CD4-positive, alpha-beta memory T cell (primary cell): ENCODE data around the gene PDZK1IP1. TPM values are rescaled to one million over a fixed set of nuclear protein-coding genes. Genes with fewer than 3 reads are reported as not detected.

Experiments used
- CTCF ChIA-PET: fragments of 350-600 bp; sonication (Branson Sonifier 250); formaldehyde crosslinking; loops from one replicate; lab custom pipeline; 2021; ENCODE audit warnings: inconsistent platforms; ENCODE audit not compliant: partially characterized antibody; lab: Charles Lee
- POLR2A ChIA-PET: fragments of 350-600 bp; sonication (Branson Sonifier 250); formaldehyde crosslinking; loops from one replicate; lab custom pipeline; 2021; ENCODE audit not compliant: partially characterized antibody; lab: Charles Lee
- DNase-seq, 5 donors: peaks; one replicate each; pipeline versions ENCODE4 v3.0.0 to v3.0.0-alpha.2; 2020 to 2022; ENCODE audit warnings: mixed read lengths in 1 of 5
- H3K27ac ChIP-seq: one replicate; pipeline ENCODE4 v1.7.0; 2013; ENCODE audit warnings: low read depth, low read length
- H3K27me3 ChIP-seq: 2 replicates; pipeline ENCODE4 v1.7.0; 2013; ENCODE audit warnings: mild to moderate bottlenecking, low read length, moderate library complexity; ENCODE audit not compliant: insufficient read depth
- H3K36me3 ChIP-seq: 2 replicates; pipeline ENCODE4 v1.7.0; 2013; ENCODE audit warnings: mild to moderate bottlenecking, low read length, moderate library complexity; ENCODE audit not compliant: insufficient read depth
- H3K4me1 ChIP-seq: 2 replicates; pipeline ENCODE4 v1.7.0; 2013; ENCODE audit warnings: mild to moderate bottlenecking, low read length, moderate library complexity; ENCODE audit not compliant: insufficient read depth
- H3K4me3 ChIP-seq, 2 donors: one replicate each; pipeline ENCODE4 v1.7.0; 2013; ENCODE audit warnings: low read length in 2 of 2, mild to moderate bottlenecking in 1 of 2
- H3K9me3 ChIP-seq, 2 donors: one replicate each; pipeline ENCODE4 v1.7.0; 2013; ENCODE audit warnings: low read length in 2 of 2, control low read depth in 1 of 2; ENCODE audit not compliant: control insufficient read depth in 1 of 2
- H3K27ac Mint-ChIP-seq, 7 donors: one replicate each; pipeline ENCODE4 v1.8.0; 2020 to 2021; ENCODE audit warnings: mixed read lengths in 7 of 7, mild to moderate bottlenecking in 6 of 7, inconsistent platforms in 3 of 7, moderate library complexity in 3 of 7
- H3K27me3 Mint-ChIP-seq, 2 donors: one replicate each; pipeline ENCODE4 v1.8.0; 2020 to 2021; ENCODE audit warnings: mixed read lengths in 2 of 2
- H3K36me3 Mint-ChIP-seq, 2 donors: one replicate each; pipeline ENCODE4 v1.8.0; 2020 to 2021; ENCODE audit warnings: mixed read lengths in 2 of 2, inconsistent platforms in 1 of 2, mild to moderate bottlenecking in 1 of 2
- H3K4me1 Mint-ChIP-seq, 4 donors: one replicate each; pipeline ENCODE4 v1.8.0; 2020 to 2021; ENCODE audit warnings: mixed read lengths in 4 of 4, mild to moderate bottlenecking in 1 of 4
- H3K4me3 Mint-ChIP-seq, 8 donors: one replicate each; pipeline ENCODE4 v1.8.0; 2020 to 2021; ENCODE audit warnings: mixed read lengths in 8 of 8, mild to moderate bottlenecking in 7 of 8, moderate library complexity in 6 of 8, inconsistent platforms in 3 of 8
- H3K9me3 Mint-ChIP-seq, 8 donors: one replicate each; pipeline ENCODE4 v1.8.0; 2020 to 2021; ENCODE audit warnings: mixed read lengths in 8 of 8, mild to moderate bottlenecking in 5 of 8, inconsistent platforms in 3 of 8, moderate library complexity in 1 of 8
- intact Hi-C: fragments of 100-400 bp; cut with micrococcal nuclease; formaldehyde crosslinking; loops from one replicate; pipeline ENCODE4 v1.15.1; 2023
- polyA plus RNA-seq, 2 donors: library from polyadenylated mRNA; unstranded; fragments of 300-500 nt; fragmentation: Illumina TruSeq; gene quantifications; one replicate each; pipeline ENCODE4 v1.2.3, GENCODE V29; 2021
- total RNA-seq, 2 experiments: library from RNA; stranded (reverse); gene quantifications; one replicate each; pipeline ENCODE4 v1.2.3, GENCODE V29; 2021

The PDZK1IP1 gene
- not detected for total RNA-seq
- not detected for polyA plus RNA-seq

- Histone ChIP-seq H3K4me1 (no peaks in the 10 kb centered on the region), H3K9me3 (no peaks in the 10 kb centered on the region), H3K27me3 (no peaks in the 10 kb centered on the region), H3K4me3 (no peak within 1 kb of the TSS), H3K36me3 (no peaks in the 10 kb centered on the region), H3K27ac (no peak within 1 kb of the TSS)
- no peaks in the 10 kb centered on the region for H3K36me3 Mint-ChIP-seq
- no peaks in the 10 kb centered on the region for H3K9me3 Mint-ChIP-seq
- peak within 1 kb of the TSS in 1 of 7 donors; percentile 8 for H3K27ac Mint-ChIP-seq
- peaks cover 0 to 4% (median 4%) of the 10 kb centered on the region in 4 donors for H3K4me1 Mint-ChIP-seq
- intact Hi-C loops, result loop anchor here (5.0 kb wide), 1 partner anchor 537 kb away; no protein-coding TSS in a partner anchor
- ChIA-PET POLR2A (no interaction called here), CTCF (interaction anchor here (0.9 to 8.8 kb wide), 3 partner anchors 11 to 246 kb away, joined by 3 to 169 read pairs (median 7); no protein-coding TSS in a partner anchor)
- H3K4me3 Mint-ChIP-seq, result no peak within 1 kb of the TSS
- no peak for DNase-seq
- H3K27me3 Mint-ChIP-seq, result peaks cover 6 to 7% of the 10 kb centered on the region in 2 donors
These were observed at the start of gene PDZK1IP1 for GRCh38 chr1:47189844-47190508. TSS of gene PDZK1IP1 (minus strand) at chr1:47190036. CDS start at chr1:47189932, 104 bp downstream.

GRCh38 chr1:47238935-47239592 lies 49.2 kb upstream of the PDZK1IP1 start:
- Mint-ChIP-seq H3K4me3 (peak overlapping the region in 3 of 8 donors; percentile 20 to 68 (median 24)), H3K27me3 (peaks cover 20 to 31% of the 10 kb centered on the region in 2 donors), H3K9me3 (no peaks in the 10 kb centered on the region), H3K36me3 (no peaks in the 10 kb centered on the region), H3K4me1 (peaks cover 8 to 10% (median 9%) of the 10 kb centered on the region in 4 donors), H3K27ac (peak overlapping the region in 2 of 7 donors; percentile 26 to 42)
- intact Hi-C loops, result no loop called here
- Histone ChIP-seq H3K27me3 (peaks cover 1% of the 10 kb centered on the region), H3K4me1 (peaks cover 13% of the 10 kb centered on the region), H3K4me3 (no peak overlapping the region), H3K27ac (no peak overlapping the region), H3K9me3 (no peaks in the 10 kb centered on the region), H3K36me3 (no peaks in the 10 kb centered on the region)
- ChIA-PET POLR2A (no interaction called here), CTCF (no interaction called here)
- no peak for DNase-seq

- Histone ChIP-seq H3K9me3 (no peaks in the 10 kb centered on the region), H3K27ac (no peak overlapping the region), H3K27me3 (peaks cover 19% of the 10 kb centered on the region), H3K4me1 (peaks cover 28% of the 10 kb centered on the region), H3K4me3 (no peak overlapping the region), H3K36me3 (no peaks in the 10 kb centered on the region)
- Mint-ChIP-seq H3K4me1 (peaks cover 15 to 35% (median 23%) of the 10 kb centered on the region in 4 donors), H3K27me3 (peaks cover 33 to 40% of the 10 kb centered on the region in 2 donors), H3K27ac (no peak overlapping the region), H3K9me3 (peaks cover 0 to 5% (median 0%) of the 10 kb centered on the region in 8 donors), H3K36me3 (no peaks in the 10 kb centered on the region), H3K4me3 (no peak overlapping the region)
- POLR2A ChIA-PET, result no interaction called here
- intact Hi-C loops, result no loop called here
- CTCF ChIA-PET, result no interaction called here
- no peak for DNase-seq
These were observed 46.0 kb upstream of the PDZK1IP1 start for GRCh38 chr1:47235806-47236205.

DNA sequence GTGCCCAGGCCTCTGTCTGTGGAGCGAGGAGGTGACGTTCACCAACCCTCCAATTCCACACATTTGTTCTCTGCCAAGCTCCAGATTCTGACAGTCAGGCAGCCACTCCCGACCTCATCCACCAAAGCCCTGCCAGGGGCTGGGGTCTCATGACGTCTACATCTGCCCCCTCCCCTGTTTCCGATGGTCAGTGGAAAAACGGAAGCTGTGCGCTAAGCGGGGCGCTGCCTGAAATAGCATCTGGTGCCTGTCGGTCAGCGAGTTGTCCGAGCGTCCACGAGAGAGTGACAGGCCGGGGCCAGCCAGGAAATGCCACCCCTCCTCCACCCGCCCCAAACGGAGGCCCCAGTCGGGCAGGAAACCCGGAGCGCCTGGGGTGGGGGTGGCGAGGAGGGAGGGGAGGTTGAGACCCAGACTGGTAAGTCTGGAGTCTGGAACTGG lies 45.4 kb upstream of the PDZK1IP1 start:
- intact Hi-C loops, result no loop called here
- Histone ChIP-seq H3K9me3 (no peaks in the 10 kb centered on the region), H3K27me3 (peaks cover 25% of the 10 kb centered on the region), H3K4me1 (peaks cover 33% of the 10 kb centered on the region), H3K36me3 (no peaks in the 10 kb centered on the region), H3K27ac (no peak overlapping the region), H3K4me3 (no peak overlapping the region)
- ChIA-PET CTCF (no interaction called here), POLR2A (no interaction called here)
- DNase-seq, result no peak
- Mint-ChIP-seq H3K36me3 (no peaks in the 10 kb centered on the region), H3K4me3 (no peak overlapping the region), H3K9me3 (peaks cover 0 to 5% (median 0%) of the 10 kb centered on the region in 8 donors), H3K27me3 (peaks cover 38 to 44% of the 10 kb centered on the region in 2 donors), H3K4me1 (peaks cover 15 to 40% (median 27%) of the 10 kb centered on the region in 4 donors), H3K27ac (no peak overlapping the region)

DNA sequence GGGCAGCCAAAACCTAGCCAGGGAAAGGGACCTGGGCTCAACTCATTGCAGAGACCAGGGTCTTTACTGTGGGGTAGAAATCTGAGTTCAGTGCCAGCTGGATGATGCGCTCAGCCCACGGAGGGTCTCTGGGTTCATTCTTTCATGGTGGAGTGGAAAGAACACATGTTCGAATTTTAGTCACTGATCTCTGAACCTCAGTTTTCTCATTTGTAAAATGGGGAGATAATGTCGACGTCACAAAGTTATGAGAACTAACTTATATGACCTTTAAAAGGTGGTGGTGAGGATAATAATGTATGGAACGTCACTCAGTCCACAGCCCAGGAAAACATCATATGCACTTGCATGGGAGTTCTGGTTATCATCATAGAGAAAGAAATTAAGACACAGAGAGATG lies 43.4 kb upstream of the PDZK1IP1 start:
- no peaks in the 10 kb centered on the region for H3K9me3 ChIP-seq
- H3K27me3 Mint-ChIP-seq, result peaks cover 50 to 59% of the 10 kb centered on the region in 2 donors
- H3K4me1 Mint-ChIP-seq, result peaks cover 13 to 39% (median 26%) of the 10 kb centered on the region in 4 donors
- POLR2A ChIA-PET, result no interaction called here
- H3K36me3 Mint-ChIP-seq, result no peaks in the 10 kb centered on the region
- intact Hi-C loops, result no loop called here
- H3K36me3 ChIP-seq, result no peaks in the 10 kb centered on the region
- CTCF ChIA-PET, result interaction anchor here (0.6 to 0.8 kb wide), 2 partner anchors 30 to 54 kb away, joined by 3 read pairs; no protein-coding TSS in a partner anchor
- H3K27ac Mint-ChIP-seq, result no peak overlapping the region
- H3K27ac ChIP-seq, result no peak overlapping the region
- H3K4me3 Mint-ChIP-seq, result peak overlapping the region in 1 of 8 donors; percentile 85
- H3K27me3 ChIP-seq, result peaks cover 45% of the 10 kb centered on the region
- no peak overlapping the region for H3K4me3 ChIP-seq
- peaks cover 33% of the 10 kb centered on the region for H3K4me1 ChIP-seq
- no peak for DNase-seq
- peaks cover 0 to 5% (median 0%) of the 10 kb centered on the region in 8 donors for H3K9me3 Mint-ChIP-seq

DNA sequence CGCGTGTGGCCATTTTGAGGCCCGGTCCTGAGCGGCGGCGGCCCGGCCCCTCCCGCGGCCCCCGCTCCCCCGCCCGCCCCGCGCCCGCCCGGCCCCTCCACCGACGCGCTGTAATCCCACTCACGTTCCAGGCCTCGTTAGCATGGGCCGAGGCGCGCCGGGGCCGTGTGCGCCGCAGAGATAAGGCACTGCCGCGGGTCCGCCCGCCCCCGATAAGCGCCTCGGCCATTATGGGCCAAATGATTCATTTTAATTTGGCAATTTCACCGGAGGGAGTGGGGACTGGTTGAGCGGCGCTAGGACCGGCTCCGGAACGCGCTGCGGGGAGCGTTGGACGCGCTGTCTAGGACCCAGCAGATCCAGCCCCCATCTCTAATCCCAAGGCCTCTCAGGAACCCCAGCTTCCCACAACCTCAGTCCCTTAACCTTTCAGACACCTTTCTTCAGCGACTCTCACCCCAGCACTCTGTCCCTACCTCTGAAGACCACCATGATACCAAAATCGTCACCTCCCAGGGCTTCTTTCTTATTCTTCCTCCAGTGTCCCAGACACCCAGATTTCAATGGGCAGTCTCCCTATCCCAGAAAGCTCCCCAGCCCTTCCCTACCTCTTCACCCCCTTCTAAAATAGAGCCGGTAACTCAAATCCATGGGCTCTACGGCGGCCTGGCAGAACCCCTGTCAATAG lies 42.5 kb upstream of the PDZK1IP1 start, which contains the start of gene TAL1:
Gene TAL1 (minus strand): TSS at position 39 of the 688 bp plus-strand sequence. CDS start 6,337 bp downstream, outside the sequence.
- Mint-ChIP-seq H3K27ac (peak within 1 kb of the TSS in 4 of 7 donors; percentile 25 to 76 (median 30)), H3K9me3 (peaks cover 0 to 5% (median 0%) of the 10 kb centered on the region in 8 donors), H3K36me3 (no peaks in the 10 kb centered on the region), H3K4me1 (peaks cover 13 to 39% (median 26%) of the 10 kb centered on the region in 4 donors), H3K27me3 (peaks cover 57 to 65% of the 10 kb centered on the region in 2 donors), H3K4me3 (peak within 1 kb of the TSS; percentile 68 to 90 (median 84))
- POLR2A ChIA-PET, result no interaction called here
- CTCF ChIA-PET, result no interaction called here
- Histone ChIP-seq H3K9me3 (no peaks in the 10 kb centered on the region), H3K4me3 (peak within 1 kb of the TSS; percentile 50 to 56), H3K27ac (no peak within 1 kb of the TSS), H3K27me3 (peaks cover 50% of the 10 kb centered on the region), H3K36me3 (no peaks in the 10 kb centered on the region), H3K4me1 (peaks cover 33% of the 10 kb centered on the region)
- intact Hi-C loops, result no loop called here
- DNase-seq, result no peak
